Heart right ventricle (tissue), 16 donors: Measurements from ENCODE around the gene RGS9. TPM values are rescaled to one million over a fixed set of nuclear protein-coding genes. Genes with fewer than 3 reads are reported as not detected.
A peak's percentile ranks its signal among the peaks of the same experiment; 100 is the strongest.

Experiments
- ATAC-seq, 8 donors: fragments of 200-7000 bp; cut with Tn5 transposase; one replicate each; pipeline ENCODE4 v1.9.1; 2020; ENCODE audit warnings: mild to moderate bottlenecking in 8 of 8, moderate library complexity in 8 of 8, moderate number of reproducible peaks in 1 of 8
- DNase-seq, 2 donors: peaks; one replicate each; pipeline ENCODE4 v3.0.0-alpha.2; 2020
- H3K27ac ChIP-seq, 10 donors: fragments of 200-600 bp; sonication (generic) in 2 of 10; one replicate each; pipeline versions ENCODE4 v1.5.0 to v1.8.0; 2020 to 2022; ENCODE audit warnings: mild to moderate bottlenecking in 3 of 10
- H3K27me3 ChIP-seq, 7 donors: fragments of 200-600 bp; one replicate each; pipeline ENCODE4 v1.8.0; 2021 to 2022; ENCODE audit warnings: mild to moderate bottlenecking in 2 of 7
- H3K36me3 ChIP-seq, 9 donors: fragments of 200-600 bp; sonication (generic) in 1 of 9; one replicate each; pipeline versions ENCODE4 v1.5.0 to v1.8.0; 2020 to 2022; ENCODE audit warnings: mild to moderate bottlenecking in 2 of 9
- H3K4me1 ChIP-seq, 9 donors: fragments of 200-600 bp; sonication (generic) in 1 of 9; one replicate each; pipeline versions ENCODE4 v1.5.0 to v1.8.0; 2020 to 2022; ENCODE audit warnings: mild to moderate bottlenecking in 4 of 9
- H3K4me3 ChIP-seq, 10 donors: fragments of 200-600 bp; sonication (generic) in 2 of 10; one replicate each; pipeline versions ENCODE4 v1.5.0 to v1.8.0; 2020 to 2022; ENCODE audit warnings: mild to moderate bottlenecking in 7 of 10, moderate library complexity in 2 of 10
- H3K9me3 ChIP-seq, 11 donors: fragments of 200-600 bp in 10 of 11; sonication (generic) in 2 of 11; one replicate each; pipeline versions ENCODE4 v1.5.0 to v1.8.0; 2013 to 2022; ENCODE audit warnings: mild to moderate bottlenecking in 2 of 11, control low read depth in 1 of 11, moderate library complexity in 1 of 11
- WGBS, 2 donors: extraction: QIAGEN DNeasy Blood & Tissue Kit; methylation state at CpG; one replicate each; pipeline ENCODE4 v1.1.7; 2013; ENCODE audit warnings: inconsistent platforms in 1 of 2; 5-methylcytosine and 5-hydroxymethylcytosine counted together
- intact Hi-C, 10 donors: fragments of 100-400 bp; cut with DNase I; formaldehyde crosslinking; loops; one replicate each; pipeline versions ENCODE4 v1.11.1 to v1.14.2; 2022
- polyA plus RNA-seq, 2 donors: library from polyadenylated mRNA; stranded (reverse); fragments of 200-250 nt; gene quantifications; one replicate each; pipeline ENCODE4 v1.2.3, GENCODE V29; 2013
- total RNA-seq, 10 donors: library from RNA; stranded (reverse); fragmentation: NEBNext Ultra II Directional in 3 of 10; extraction: Animal tissue kit (Norgen Biotek cat#: 25700) in 3 of 10; gene quantifications; one replicate each; pipeline versions ENCODE4 v1.2.1 to v1.2.4, GENCODE V29; 2021 to 2023
- TF ChIP-seq, protein P1 (sequence below), 9 donors: fragments of 200-600 bp; sonication (generic) in 2 of 9; IDR thresholded peaks; one replicate each; pipeline versions ENCODE4 v1.5.0 to v1.8.0; 2021 to 2022; ENCODE audit warnings: antibody characterized with exemption in 9 of 9, mild to moderate bottlenecking in 5 of 9, moderate library complexity in 1 of 9
- donor health status: Arrhythmogenic right ventricular cardiomyopathy.
- donor health status: ischemic (EF 13 %, LVEDD 7.1; RV severe dilation, severe dysfunction).
- donor health status: healthy with polysubstance abuse.
- donor health status: DM: no; HTN: yes; CAD: no.
- donor health status: DM: no; HTN: no; CAD: no.
- donor health status: ischemic (EF 25% LVEDD 6.9; RV normal size, moderate dysfunction).
- donor health status: ischemic (EF 25% LVEDD 5.7; RV mildly dilated, moderate dysfunction).
- donor health status: healthy.
- donor health status: DM: yes; HTN: yes; CAD: no.
- donor health status: Ischemic cardiomyopathy.
- donor health status: ischemic (EF 35%, LVEDD 5.7; RV mildly dilated, moderate dysfunction).
- donor health status: nonischemic (EF 11% LVEDD 7.7; RV severe dilation, severe dysfunction).
- donor health status: DM: yes; HTN: yes; CAD: no.
- donor health status: PGD.
- donor health status: ischemic (EF 29% LVEDD 5.4; RV normal size, mild dysfunction).
- donor health status: nonischemic (EF 23%, LVEDD 6.1; RV moderate dilation, normal function).

Gene RGS9
- total and polyA plus RNA-seq, 12 donors, result 0.36 to 3.0 (median 1.1) TPM

DNA sequence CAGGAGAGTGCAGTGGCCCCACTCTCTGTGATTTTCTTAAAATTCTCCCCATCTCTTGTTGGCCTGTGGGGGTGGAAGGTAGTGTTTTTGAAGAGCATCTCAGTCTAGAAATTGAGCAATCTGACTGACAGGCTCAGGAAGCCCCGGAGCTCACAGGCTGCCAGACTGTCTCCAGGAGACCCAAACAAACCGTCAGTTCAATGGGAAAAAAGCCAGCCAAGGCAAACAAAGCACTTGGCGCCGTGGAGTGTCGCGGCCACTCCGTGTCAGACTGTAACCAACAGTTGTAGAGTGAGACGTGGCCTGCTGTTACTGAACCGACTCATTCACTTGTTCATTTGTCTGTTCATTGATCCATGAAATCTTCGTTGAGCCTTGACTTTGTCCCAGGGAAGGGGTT lies 33.7 kb downstream of the RGS9 start:
- ATAC-seq, result peak; percentile 74 to 92 (median 84)

DNA sequence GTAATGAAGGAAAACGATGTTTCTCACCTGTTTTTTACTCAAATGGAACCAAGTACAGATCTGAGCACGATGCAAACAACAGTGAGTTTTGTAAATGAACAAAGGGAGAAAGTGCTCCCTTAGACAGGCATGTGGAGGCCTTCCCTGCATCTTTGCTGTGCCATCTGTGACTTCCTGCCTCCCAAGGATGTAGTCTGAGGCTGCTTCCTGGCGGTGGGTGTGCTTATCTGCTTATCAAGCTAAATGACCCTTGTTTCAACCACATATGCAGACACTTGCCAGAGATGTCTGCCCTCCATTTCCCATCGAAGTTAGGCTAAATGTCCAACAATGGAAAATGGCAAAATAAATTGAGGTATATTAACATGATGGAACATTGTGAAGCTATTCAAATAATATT lies 34.6 kb downstream of the RGS9 start:
- Histone ChIP-seq H3K27ac (no peak overlapping the region), H3K9me3 (no peaks in the 10 kb centered on the region), H3K36me3 (no peaks in the 10 kb centered on the region), H3K4me3 (no peak overlapping the region), H3K4me1 (peaks cover 0 to 21% (median 11%) of the 10 kb centered on the region in 9 donors), H3K27me3 (peaks cover 0 to 14% (median 0%) of the 10 kb centered on the region in 7 donors)
- intact Hi-C loops, result no loop called here
- ATAC-seq (no peak), DNase-seq (no peak)
- 70 to 73% methylated on average over 4 of the region's 4 CpGs for WGBS, 2 donors
- TF ChIP-seq, protein P1, sequence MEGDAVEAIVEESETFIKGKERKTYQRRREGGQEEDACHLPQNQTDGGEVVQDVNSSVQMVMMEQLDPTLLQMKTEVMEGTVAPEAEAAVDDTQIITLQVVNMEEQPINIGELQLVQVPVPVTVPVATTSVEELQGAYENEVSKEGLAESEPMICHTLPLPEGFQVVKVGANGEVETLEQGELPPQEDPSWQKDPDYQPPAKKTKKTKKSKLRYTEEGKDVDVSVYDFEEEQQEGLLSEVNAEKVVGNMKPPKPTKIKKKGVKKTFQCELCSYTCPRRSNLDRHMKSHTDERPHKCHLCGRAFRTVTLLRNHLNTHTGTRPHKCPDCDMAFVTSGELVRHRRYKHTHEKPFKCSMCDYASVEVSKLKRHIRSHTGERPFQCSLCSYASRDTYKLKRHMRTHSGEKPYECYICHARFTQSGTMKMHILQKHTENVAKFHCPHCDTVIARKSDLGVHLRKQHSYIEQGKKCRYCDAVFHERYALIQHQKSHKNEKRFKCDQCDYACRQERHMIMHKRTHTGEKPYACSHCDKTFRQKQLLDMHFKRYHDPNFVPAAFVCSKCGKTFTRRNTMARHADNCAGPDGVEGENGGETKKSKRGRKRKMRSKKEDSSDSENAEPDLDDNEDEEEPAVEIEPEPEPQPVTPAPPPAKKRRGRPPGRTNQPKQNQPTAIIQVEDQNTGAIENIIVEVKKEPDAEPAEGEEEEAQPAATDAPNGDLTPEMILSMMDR (IDR thresholded peaks at IDR 0.05), result no peak

More for the DNA sequence above, 33.7 kb downstream of the RGS9 start:
- intact Hi-C loops, result no loop called here
- Histone ChIP-seq H3K36me3 (no peaks in the 10 kb centered on the region), H3K27ac (no peak overlapping the region), H3K9me3 (no peaks in the 10 kb centered on the region), H3K27me3 (peaks cover 0 to 14% (median 0%) of the 10 kb centered on the region in 7 donors), H3K4me3 (no peak overlapping the region), H3K4me1 (peaks cover 0 to 21% (median 11%) of the 10 kb centered on the region in 9 donors)
- TF ChIP-seq, protein P1 (IDR thresholded peaks at IDR 0.05), result no peak
- 40 to 48% methylated on average over 10 of the region's 10 CpGs for WGBS, 2 donors
- DNase-seq, result peak; percentile 54 to 57

DNA sequence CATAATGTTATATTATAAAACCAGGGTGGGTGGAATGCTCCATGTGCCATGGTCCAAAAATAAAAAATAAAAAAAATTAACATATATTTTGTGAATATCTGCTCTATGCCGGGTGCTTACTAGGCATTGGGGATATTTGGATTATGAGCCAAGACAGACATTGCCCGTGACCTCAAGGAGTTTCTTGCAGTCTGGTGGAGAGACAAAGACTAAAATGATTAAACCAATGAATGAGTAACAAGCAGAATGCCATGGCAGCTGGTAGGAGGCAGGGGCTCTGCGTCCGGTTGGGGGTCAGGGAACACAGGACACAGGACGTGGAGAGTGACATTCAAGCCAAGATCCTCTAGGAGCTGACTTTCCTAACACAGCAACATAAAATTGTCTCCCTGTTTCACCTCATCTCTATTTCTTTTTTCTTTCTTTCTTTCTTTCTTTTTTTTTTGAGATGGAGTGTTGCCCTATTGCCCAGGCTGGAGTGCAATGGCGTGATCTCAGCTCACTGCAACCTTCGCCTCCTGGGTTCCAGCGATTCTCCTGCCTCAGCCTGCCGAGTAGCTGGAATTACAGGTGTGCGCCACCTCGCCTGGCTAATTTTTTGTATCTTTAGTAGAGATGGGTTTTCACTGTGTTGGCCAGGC lies 35.4 kb downstream of the RGS9 start:
- H3K36me3 ChIP-seq, result no peaks in the 10 kb centered on the region
- ATAC-seq (no peak), DNase-seq (no peak)
- H3K4me3 ChIP-seq, result no peak overlapping the region
- H3K4me1 ChIP-seq, result peaks cover 0 to 21% (median 11%) of the 10 kb centered on the region in 9 donors
- no peak overlapping the region for H3K27ac ChIP-seq
- intact Hi-C loops, result no loop called here
- TF ChIP-seq, protein P1 (IDR thresholded peaks at IDR 0.05), result no peak
- 93 to 95% methylated on average over 11 of the region's 11 CpGs for WGBS, 2 donors
- H3K27me3 ChIP-seq, result peaks cover 0 to 9% (median 0%) of the 10 kb centered on the region in 7 donors
- no peaks in the 10 kb centered on the region for H3K9me3 ChIP-seq

GRCh38 chr17:65173284-65173793 lies 36.2 kb downstream of the RGS9 start:
- ATAC-seq, result peak in 7 of 8 donors; percentile 29 to 70 (median 56)
- WGBS, 2 donors, result 18% methylated on average over 12 of the region's 12 CpGs
- intact Hi-C loops, result no loop called here

More at GRCh38 chr17:65173284-65173793, 36.2 kb downstream of the RGS9 start:
- H3K27me3 ChIP-seq, result peaks cover 0 to 8% (median 0%) of the 10 kb centered on the region in 7 donors
- no peaks in the 10 kb centered on the region for H3K9me3 ChIP-seq
- H3K4me3 ChIP-seq, result no peak overlapping the region
- TF ChIP-seq, protein P1 (IDR thresholded peaks at IDR 0.05), result no peak
- peak overlapping the region in 1 of 10 donors; percentile 33 for H3K27ac ChIP-seq
- peak; percentile 15 to 22 for DNase-seq
- H3K36me3 ChIP-seq, result no peaks in the 10 kb centered on the region
- peaks cover 0 to 21% (median 11%) of the 10 kb centered on the region in 9 donors for H3K4me1 ChIP-seq
